Measurements from ENCODE around the gene SRCAP. TPM values are rescaled to one million over a fixed set of nuclear protein-coding genes. Genes with fewer than 3 reads are reported as not detected.

The SRCAP gene
- total and polyA plus RNA-seq, 2 of the 8 experiments (the other 6 are each of a cell fraction or from before 2014, with no cell fraction given): 5.5 to 54.3 TPM

DNA sequence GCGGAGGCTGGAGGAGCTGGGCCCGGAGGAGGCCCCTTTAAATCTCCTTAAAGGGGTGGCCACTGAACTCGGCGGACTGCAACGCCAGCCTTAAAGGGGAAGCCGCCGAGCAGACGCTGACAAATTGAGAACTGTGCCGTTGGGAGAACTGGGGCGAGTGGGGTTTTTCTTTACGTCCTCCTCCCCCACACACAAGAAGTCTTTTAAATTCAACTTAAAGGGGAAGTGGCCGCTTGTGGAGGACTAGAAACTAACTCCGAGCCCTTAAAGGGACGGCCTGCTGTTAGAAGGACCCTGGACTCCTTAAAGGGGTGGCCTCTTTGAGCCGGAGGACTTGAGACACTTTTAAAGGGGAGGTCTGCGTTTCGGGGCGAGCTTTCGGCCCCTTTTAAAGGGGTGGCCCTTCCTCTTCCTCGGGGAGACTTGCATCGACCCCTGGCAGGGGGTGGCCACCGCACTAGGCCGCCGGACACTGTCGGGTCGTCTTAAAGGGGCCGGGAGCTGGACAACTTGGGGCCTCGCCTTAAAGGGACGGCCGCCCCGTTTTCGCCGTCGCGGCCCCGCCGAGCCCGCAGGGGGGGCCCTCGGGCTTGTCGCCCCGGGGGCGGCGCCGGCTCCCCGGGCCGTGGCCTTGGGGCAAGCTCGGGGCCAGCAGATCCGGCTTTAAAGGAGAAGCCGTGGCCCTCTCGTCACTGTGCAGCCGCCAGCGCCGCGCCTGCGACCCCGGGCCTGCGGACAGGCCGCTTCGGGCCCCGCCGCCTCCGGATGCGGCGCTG is 40.1 kb upstream of the SRCAP start:
- no peaks in the 10 kb centered on the region for H3K79me1 ChIP-seq (ENCODE audit: low read depth, low read length)
- peak overlapping the region; percentile 97; the same call in 1 of the 2 replicates for H2BK5ac ChIP-seq (ENCODE audit: low read depth, low read length)
- H3K23ac ChIP-seq (ENCODE audit: insufficient read length): no peak overlapping the region
- H2BK12ac ChIP-seq (ENCODE audit: low read depth, low read length): no peak overlapping the region
- H3K27ac ChIP-seq (ENCODE audit: low read depth, low read length): peak overlapping the region; percentile 91
- H2AK5ac ChIP-seq (ENCODE audit: low read depth, low read length): no peak overlapping the region
- H3K4me3 ChIP-seq (ENCODE audit: extremely low read depth in 1 of 4, insufficient read depth in 2 of 4, low read depth in 3 of 4, low read length in 4 of 4): peak overlapping the region; percentile 61 to 96 (median 78)
- H3K14ac ChIP-seq (ENCODE audit: insufficient read length): no peak overlapping the region
- H3K36me3 ChIP-seq (ENCODE audit: control insufficient read depth in 2 of 4, insufficient read depth in 4 of 4, low read length in 3 of 4): peaks cover 0 to 3% (median 2%) of the 10 kb centered on the region in 4 experiments; a peak in 4 of 8 replicates
- H2BK120ac ChIP-seq (replicated peaks; ENCODE audit: low read depth, low read length): no peak overlapping the region
- no peak overlapping the region; the same call in none of the 2 replicates for H3K18ac ChIP-seq (ENCODE audit: extremely low read depth, low read length)
- ChIA-PET CTCF (ENCODE audit: partially characterized antibody) (interaction anchor here (0.6 to 2.6 kb wide), 6 partner anchors 14 to 261 kb away, joined by 3 to 10 read pairs (median 5); no protein-coding TSS in a partner anchor), POLR2A (ENCODE audit: partially characterized antibody) (interaction anchor here (0.6 to 3.2 kb wide), 13 partner anchors 18 to 243 kb away, joined by 3 to 14 read pairs (median 4); partner anchors contain the start of genes CTF1, PHKG2 and SRCAP)
- peaks cover 2 to 13% (median 6%) of the 10 kb centered on the region in 4 experiments; a peak in 6 of 7 replicates for H3K4me1 ChIP-seq (replicated peaks in 1 of 4; ENCODE audit: control insufficient read depth in 3 of 4, insufficient read depth in 4 of 4, low read length in 3 of 4)
- H4K8ac ChIP-seq (ENCODE audit: extremely low read depth, insufficient read depth, low read length): peak overlapping the region; percentile 94; the same call in 1 of the 2 replicates
- DNase-seq (ENCODE audit: low read depth in 1 of 2, low spot score in 2 of 2): peak; percentile 79 to 82
- peaks cover 16 to 33% of the 10 kb centered on the region in 2 experiments for H4K20me1 ChIP-seq (replicated peaks in 1 of 2; ENCODE audit: control insufficient read depth in 1 of 2, insufficient read depth in 2 of 2, low read length in 2 of 2)
- 1% methylated on average over 51 of the region's 64 CpGs; no CpG with 5 or more reads in 1 of the 2 experiments for WGBS, 2 experiments (ENCODE audit: extremely low coverage in 1 of 2, insufficient coverage in 1 of 2, insufficient read length in 1 of 2, insufficient replicate concordance in 2 of 2, low coverage in 1 of 2, low lambda C conversion rate in 2 of 2, missing lambda C conversion rate in 1 of 2)
- no peak overlapping the region for H2BK20ac ChIP-seq (ENCODE audit: low read length)
- FAIRE-seq: no peak
- no peaks in the 10 kb centered on the region for H3K9me3 ChIP-seq (ENCODE audit: insufficient read depth in 2 of 2, low read depth in 1 of 2, low read length in 1 of 2)
- no peak overlapping the region for H4K91ac ChIP-seq (replicated peaks; ENCODE audit: insufficient read length, low read length)
- peak overlapping the region; percentile 70 for H4K5ac ChIP-seq (ENCODE audit: insufficient read length, low read depth, low read length)
- no peaks in the 10 kb centered on the region for H3K79me2 ChIP-seq (ENCODE audit: control insufficient read depth in 1 of 2, insufficient read depth in 2 of 2, low read length in 2 of 2)
- no peak overlapping the region for H2BK15ac ChIP-seq (ENCODE audit: low read length)
- no peak overlapping the region for H3K56ac ChIP-seq (replicated peaks; ENCODE audit: insufficient read length, low read depth, low read length)
- no peak overlapping the region; the same call in 1 of the 2 replicates for H2AFZ ChIP-seq (ENCODE audit: low read length)
- peak overlapping the region; percentile 69 to 71 for H3K4me2 ChIP-seq (ENCODE audit: insufficient read depth in 1 of 2, low read depth in 2 of 2, low read length in 2 of 2)
- H3K9ac ChIP-seq (replicated peaks in 1 of 4; ENCODE audit: extremely low read depth in 1 of 4, low read depth in 3 of 4, low read length in 3 of 4): peak overlapping the region; percentile 50 to 59 (median 54); a peak in 6 of 7 replicates
- peaks cover 2 to 42% (median 25%) of the 10 kb centered on the region in 4 experiments for H3K27me3 ChIP-seq (replicated peaks in 1 of 4; ENCODE audit: control insufficient read depth in 3 of 4, extremely low read depth in 1 of 4, insufficient read depth in 3 of 4, low read length in 3 of 4)
- H3K23me2 ChIP-seq (ENCODE audit: low read depth, low read length): peaks cover 12% of the 10 kb centered on the region; the same call in 1 of the 2 replicates
- no peak overlapping the region for H3K4ac ChIP-seq (replicated peaks; ENCODE audit: insufficient read length, low read depth, low read length)
- peak; percentile 14; the same call in 1 of the 2 replicates for TF ChIP-seq PHF8 (conservative IDR thresholded peaks at IDR 0.05; ENCODE audit: low read depth, low read length)
- peak; percentile 43; the same call in 1 of the 2 replicates for TF ChIP-seq TAF1 (IDR thresholded peaks at IDR 0.05; ENCODE audit: low read depth, low read length)
- TF ChIP-seq HDAC2 (IDR thresholded peaks at IDR 0.05; ENCODE audit: borderline replicate concordance in 1 of 2, low read depth in 2 of 2, low read length in 2 of 2): 0 out of 4 replicates have a peak, but pooled peaks of 1 of the 2 experiments have one; percentile 39
- TF ChIP-seq TAF7 (optimal IDR thresholded peaks at IDR 0.05; ENCODE audit: borderline replicate concordance, low read depth, low read length): no peak
- TF ChIP-seq, protein P1, sequence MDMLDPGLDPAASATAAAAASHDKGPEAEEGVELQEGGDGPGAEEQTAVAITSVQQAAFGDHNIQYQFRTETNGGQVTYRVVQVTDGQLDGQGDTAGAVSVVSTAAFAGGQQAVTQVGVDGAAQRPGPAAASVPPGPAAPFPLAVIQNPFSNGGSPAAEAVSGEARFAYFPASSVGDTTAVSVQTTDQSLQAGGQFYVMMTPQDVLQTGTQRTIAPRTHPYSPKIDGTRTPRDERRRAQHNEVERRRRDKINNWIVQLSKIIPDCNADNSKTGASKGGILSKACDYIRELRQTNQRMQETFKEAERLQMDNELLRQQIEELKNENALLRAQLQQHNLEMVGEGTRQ (IDR thresholded peaks at IDR 0.05; ENCODE audit: low read length): no peak; the same call in 1 of the 2 replicates
- 0 out of 4 replicates have a peak, but pooled peaks of 1 of the 2 experiments have one; percentile 0 for TF ChIP-seq SIN3A (conservative IDR thresholded peaks at IDR 0.05 in 1 of 2, IDR thresholded peaks at IDR 0.05 in 1 of 2; ENCODE audit: low read depth in 1 of 2, low read length in 2 of 2)
- TF ChIP-seq KDM4A (IDR thresholded peaks at IDR 0.05; ENCODE audit: low read depth, low read length, severe bottlenecking): peak; percentile 70

All from H1 (cell line).